Calu3 (cell line): ENCODE results near the gene KLHL10. TPM values are rescaled to one million over a fixed set of nuclear protein-coding genes. Genes with fewer than 3 reads are reported as not detected.
A peak's percentile ranks its signal among the peaks of the same experiment; 100 is the strongest.

Experiments used
- BruUV-seq: library from RNA; stranded (reverse); fragments of 400-500 nt; replicated peaks from 2 replicates; lab custom pipeline; 2021; lab: Mats Ljungman, UMichigan
- CTCF ChIA-PET: fragments of 300-600 bp; sonication (Branson Sonifier 250); formaldehyde crosslinking; loops from one replicate; lab custom pipeline; 2022; ENCODE audit warnings: antibody characterized with exemption; lab: Charles Lee
- DNase-seq: peaks from one replicate; pipeline ENCODE4 v3.0.0; 2022
- H3K27ac Mint-ChIP-seq: one replicate; pipeline ENCODE4 v1.8.0; 2022; ENCODE audit warnings: mixed read lengths; ENCODE audit not compliant: unreplicated experiment
- H3K27me3 Mint-ChIP-seq: one replicate; pipeline ENCODE4 v1.8.0; 2022; ENCODE audit warnings: mixed read lengths; ENCODE audit not compliant: unreplicated experiment
- H3K36me3 Mint-ChIP-seq: one replicate; pipeline ENCODE4 v1.8.0; 2022; ENCODE audit warnings: mild to moderate bottlenecking, moderate library complexity, mixed read lengths; ENCODE audit not compliant: insufficient read depth, unreplicated experiment
- H3K4me1 Mint-ChIP-seq: one replicate; pipeline ENCODE4 v1.8.0; 2022; ENCODE audit warnings: mild to moderate bottlenecking, low read depth, mixed read lengths; ENCODE audit not compliant: unreplicated experiment
- H3K4me3 Mint-ChIP-seq: one replicate; pipeline ENCODE4 v1.8.0; 2022; ENCODE audit warnings: mild to moderate bottlenecking, low read depth, moderate library complexity, mixed read lengths; ENCODE audit not compliant: unreplicated experiment
- H3K9me3 Mint-ChIP-seq: one replicate; pipeline ENCODE4 v1.8.0; 2022; ENCODE audit warnings: low read depth, mixed read lengths; ENCODE audit not compliant: unreplicated experiment
- CTCF ChIP-seq: fragments of 200-600 bp; IDR thresholded peaks from one replicate; pipeline ENCODE4 v1.8.0; 2022; ENCODE audit warnings: antibody characterized with exemption; ENCODE audit not compliant: unreplicated experiment
- intact Hi-C: fragments of 100-400 bp; cut with micrococcal nuclease; formaldehyde crosslinking; loops from one replicate; pipeline ENCODE4 v1.10.0; 2022; ENCODE audit not compliant: unreplicated experiment
- total RNA-seq: library from RNA; stranded (reverse); gene quantifications from 2 replicates; pipeline ENCODE4 v1.2.3, GENCODE V29; 2022

The KLHL10 gene
- total RNA-seq, 1 experiment from 2014 or later, result not detected

- no peak for TF ChIP-seq CTCF
- BruUV-seq, result no TSS peak
- peak; percentile 69 for DNase-seq
- intact Hi-C loops, result no loop called here
- peak within 1 kb of the TSS; percentile 86 for H3K4me3 Mint-ChIP-seq
- peaks cover 35% of the 10 kb centered on the region for H3K36me3 Mint-ChIP-seq
- peaks cover 1% of the 10 kb centered on the region for H3K27me3 Mint-ChIP-seq
- H3K27ac Mint-ChIP-seq, result peak within 1 kb of the TSS; percentile 72
- CTCF ChIA-PET, result interaction anchor here (0.7 to 1.9 kb wide), 4 partner anchors 11 to 147 kb away, joined by 3 to 13 read pairs (median 8); partner anchors contain the start of gene ACLY
- H3K9me3 Mint-ChIP-seq, result no peaks in the 10 kb centered on the region
- H3K4me1 Mint-ChIP-seq, result peaks cover 27% of the 10 kb centered on the region
Measured at GRCh38 chr17:41812381-41813151, 25.1 kb upstream of the KLHL10 start, which contains the start of gene FKBP10. Gene FKBP10 (plus strand): TSS chr17:41813004. CDS start chr17:41813035, 31 bp downstream.

- Mint-ChIP-seq H3K9me3 (no peaks in the 10 kb centered on the region), H3K4me3 (peak overlapping the region; percentile 86), H3K4me1 (peaks cover 27% of the 10 kb centered on the region), H3K27ac (no peak overlapping the region), H3K36me3 (peaks cover 34% of the 10 kb centered on the region), H3K27me3 (peaks cover 8% of the 10 kb centered on the region)
- BruUV-seq, result no TSS peak
- no peak for DNase-seq
- intact Hi-C loops, result no loop called here
- CTCF ChIA-PET, result no interaction called here
- no peak for TF ChIP-seq CTCF
Measured at GRCh38 chr17:41813152-41813680, 24.4 kb upstream of the KLHL10 start.

GRCh38 chr17:41813699-41814124 is 23.9 kb upstream of the KLHL10 start:
- BruUV-seq, result no TSS peak
- intact Hi-C loops, result no loop called here
- Mint-ChIP-seq H3K4me1 (peaks cover 27% of the 10 kb centered on the region), H3K4me3 (peak overlapping the region; percentile 86), H3K27me3 (peaks cover 13% of the 10 kb centered on the region), H3K9me3 (no peaks in the 10 kb centered on the region), H3K36me3 (peaks cover 38% of the 10 kb centered on the region), H3K27ac (no peak overlapping the region)
- CTCF ChIA-PET, result no interaction called here
- TF ChIP-seq CTCF, result no peak
- no peak for DNase-seq

- CTCF ChIA-PET, result no interaction called here
- no peak for TF ChIP-seq CTCF
- intact Hi-C loops, result no loop called here
- Mint-ChIP-seq H3K27me3 (peaks cover 18% of the 10 kb centered on the region), H3K4me3 (no peak overlapping the region), H3K36me3 (peaks cover 38% of the 10 kb centered on the region), H3K9me3 (no peaks in the 10 kb centered on the region), H3K27ac (no peak overlapping the region), H3K4me1 (peaks cover 27% of the 10 kb centered on the region)
- no peak for DNase-seq
- BruUV-seq, result no TSS peak
Measured at GRCh38 chr17:41814195-41814594, 23.4 kb upstream of the KLHL10 start.
